Thyroid gland (tissue), 4 donors: ENCODE measurements around the gene ARHGEF1. TPM values are rescaled to one million over a fixed set of nuclear protein-coding genes. Genes with fewer than 3 reads are reported as not detected.

Experiments used
- DNase-seq, 2 donors: peaks; one replicate each; pipeline ENCODE4 v3.0.0-alpha.2; 2019
- H3K27ac ChIP-seq, 3 donors: fragments of 200-600 bp; sonication (generic); 1 replicate in 2 of 3; 2 replicates in 1 of 3; pipeline ENCODE4 v1.5.1; 2016 to 2019; ENCODE audit warnings: mild to moderate bottlenecking in 1 of 3, moderate library complexity in 1 of 3
- H3K27me3 ChIP-seq: fragments of 200-600 bp; sonication (generic); one replicate; pipeline ENCODE4 v1.5.1; 2019
- H3K36me3 ChIP-seq, 2 donors: fragments of 200-600 bp; sonication (generic); one replicate each; pipeline ENCODE4 v1.5.1; 2016 to 2019
- H3K4me1 ChIP-seq, 2 donors: fragments of 200-600 bp; sonication (generic); one replicate each; pipeline ENCODE4 v1.5.1; 2017 to 2019
- H3K4me3 ChIP-seq, 3 donors: fragments of 200-600 bp; sonication (generic); replicated peaks in 1 of 3; 1 replicate in 2 of 3; 2 replicates in 1 of 3; pipeline ENCODE4 v1.5.1; 2016; ENCODE audit warnings: mild to moderate bottlenecking in 1 of 3
- H3K9me3 ChIP-seq: fragments of 200-600 bp; sonication (generic); one replicate; pipeline ENCODE4 v1.5.1; 2017
- POLR2A ChIP-seq, 2 donors: fragments of 450-650 bp; IDR thresholded peaks; one replicate each; pipeline ENCODE4 v1.6.1; 2017; ENCODE audit warnings: antibody characterized with exemption in 2 of 2, mild to moderate bottlenecking in 2 of 2, moderate library complexity in 1 of 2
- WGBS, 2 donors: methylation state at CpG; one replicate each; pipeline ENCODE4 v1.1.5; 2017; 5-methylcytosine and 5-hydroxymethylcytosine counted together
- intact Hi-C: fragments of 100-400 bp; cut with DNase I; formaldehyde crosslinking; loops from one replicate; pipeline ENCODE4 v1.15.1; 2023
- total RNA-seq, 4 donors: library from RNA; depleted of rRNA; stranded (reverse); fragments of >200 nt; gene quantifications; one replicate each; pipeline ENCODE4 v1.2.3, GENCODE V29; 2016
- TF ChIP-seq, protein P1 (sequence below), 6 experiments: fragments of 200-600 bp in 3 of 6; fragments of 450-650 bp in 3 of 6; sonication (generic) in 3 of 6; IDR thresholded peaks; one replicate each; pipeline ENCODE4 v1.5.1; 2016 to 2019; ENCODE audit warnings: antibody characterized with exemption in 6 of 6, mild to moderate bottlenecking in 2 of 6, inconsistent platforms in 1 of 6, moderate library complexity in 1 of 6

Gene ARHGEF1
- total RNA-seq, 4 donors from 2014 or later: 34.5 to 52.6 (median 42.9) TPM

DNA sequence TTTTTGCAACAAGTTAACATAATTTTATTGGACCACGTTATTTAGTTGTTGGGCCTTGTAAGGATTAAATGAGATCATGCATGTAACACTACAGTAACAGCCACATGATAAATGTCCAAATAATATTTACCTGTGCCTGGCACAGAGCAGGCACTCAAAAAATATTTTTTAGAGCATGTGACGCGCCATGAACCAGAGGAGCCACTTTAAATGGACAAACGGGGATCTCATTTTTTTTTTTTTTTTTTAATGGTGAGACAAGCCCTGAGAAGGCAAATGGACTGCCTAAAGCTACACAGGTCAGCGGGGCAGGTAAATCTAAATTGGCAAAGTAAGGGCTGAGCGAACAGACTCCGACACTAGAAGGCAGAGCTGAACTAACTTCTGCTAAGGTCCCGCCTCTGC lies 23.8 kb upstream of the ARHGEF1 start:
- H3K9me3 ChIP-seq: no peaks in the 10 kb centered on the region
- H3K4me1 ChIP-seq: peaks cover 18 to 19% of the 10 kb centered on the region in 2 donors
- H3K36me3 ChIP-seq: peaks cover 18 to 28% of the 10 kb centered on the region in 2 donors
- peak overlapping the region in 2 of 3 donors; percentile 40 to 61 for H3K27ac ChIP-seq
- no peak for TF ChIP-seq POLR2A (IDR thresholded peaks at IDR 0.05)
- TF ChIP-seq, protein P1, sequence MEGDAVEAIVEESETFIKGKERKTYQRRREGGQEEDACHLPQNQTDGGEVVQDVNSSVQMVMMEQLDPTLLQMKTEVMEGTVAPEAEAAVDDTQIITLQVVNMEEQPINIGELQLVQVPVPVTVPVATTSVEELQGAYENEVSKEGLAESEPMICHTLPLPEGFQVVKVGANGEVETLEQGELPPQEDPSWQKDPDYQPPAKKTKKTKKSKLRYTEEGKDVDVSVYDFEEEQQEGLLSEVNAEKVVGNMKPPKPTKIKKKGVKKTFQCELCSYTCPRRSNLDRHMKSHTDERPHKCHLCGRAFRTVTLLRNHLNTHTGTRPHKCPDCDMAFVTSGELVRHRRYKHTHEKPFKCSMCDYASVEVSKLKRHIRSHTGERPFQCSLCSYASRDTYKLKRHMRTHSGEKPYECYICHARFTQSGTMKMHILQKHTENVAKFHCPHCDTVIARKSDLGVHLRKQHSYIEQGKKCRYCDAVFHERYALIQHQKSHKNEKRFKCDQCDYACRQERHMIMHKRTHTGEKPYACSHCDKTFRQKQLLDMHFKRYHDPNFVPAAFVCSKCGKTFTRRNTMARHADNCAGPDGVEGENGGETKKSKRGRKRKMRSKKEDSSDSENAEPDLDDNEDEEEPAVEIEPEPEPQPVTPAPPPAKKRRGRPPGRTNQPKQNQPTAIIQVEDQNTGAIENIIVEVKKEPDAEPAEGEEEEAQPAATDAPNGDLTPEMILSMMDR (IDR thresholded peaks at IDR 0.05): no peak
- intact Hi-C loops: no loop called here
- H3K4me3 ChIP-seq: no peak overlapping the region
- 5% methylated on average over 8 of the region's 8 CpGs for WGBS, 2 donors
- no peaks in the 10 kb centered on the region for H3K27me3 ChIP-seq
- DNase-seq: no peak

GRCh38 chr19:41859618-41860418 lies 23.2 kb upstream of the ARHGEF1 start, which contains the start of gene RPS19:
Gene RPS19, plus strand, starts transcription at chr19:41860255. Its CDS starts 520 bp downstream, at chr19:41860775.
- H3K27ac ChIP-seq: peak within 1 kb of the TSS; percentile 86 to 94 (median 89)
- H3K4me3 ChIP-seq: peak within 1 kb of the TSS; percentile 38 to 97 (median 65)
- no peaks in the 10 kb centered on the region for H3K27me3 ChIP-seq
- intact Hi-C loops: loop anchor here (5.0 kb wide), 1 partner anchor 97 kb away; the partner anchor contains the start of gene RABAC1
- no peaks in the 10 kb centered on the region for H3K9me3 ChIP-seq
- peaks cover 18 to 19% of the 10 kb centered on the region in 2 donors for H3K4me1 ChIP-seq
- TF ChIP-seq, protein P1 (IDR thresholded peaks at IDR 0.05): peak; percentile 40 to 91 (median 68)
- TF ChIP-seq POLR2A (IDR thresholded peaks at IDR 0.05): peak; percentile 18 to 87
- peak; percentile 98 to 99 for DNase-seq
- 0% methylated on average over 34 to 59 of the region's 76 CpGs for WGBS, 2 donors
- H3K36me3 ChIP-seq: peaks cover 25 to 34% of the 10 kb centered on the region in 2 donors

DNA sequence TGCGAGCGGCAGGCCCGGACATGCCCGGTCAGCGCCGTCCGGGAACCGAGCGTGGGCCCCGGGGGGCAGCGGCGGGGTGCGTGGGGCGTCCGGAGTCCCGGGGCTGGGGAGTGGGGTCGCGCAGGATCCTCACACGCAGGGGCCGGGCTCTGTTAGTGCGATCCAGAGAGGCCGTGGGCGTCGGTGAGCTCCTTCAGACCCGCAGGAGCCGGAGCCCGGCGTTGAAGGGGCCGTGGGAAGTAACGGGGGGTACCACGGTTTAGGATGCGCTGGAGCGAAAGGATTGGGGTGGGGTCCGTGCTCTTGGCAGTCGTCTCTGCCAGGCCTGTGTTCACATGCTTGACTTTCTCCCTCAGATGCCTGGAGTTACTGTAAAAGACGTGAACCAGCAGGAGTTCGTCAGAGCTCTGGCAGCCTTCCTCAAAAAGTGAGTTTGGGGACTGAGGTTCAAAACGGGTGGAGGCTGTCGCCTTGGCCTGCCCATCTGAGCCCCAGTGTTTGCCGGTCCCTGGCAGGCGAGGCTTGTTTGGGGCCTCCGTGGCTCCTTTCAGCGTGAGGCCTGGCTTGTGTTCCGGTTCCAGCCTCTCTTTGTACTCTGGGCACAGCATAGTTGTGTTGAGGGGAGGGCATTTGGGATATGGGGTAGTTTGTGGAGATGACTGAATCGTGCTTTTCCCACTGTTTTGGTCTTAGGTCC lies 22.4 kb upstream of the ARHGEF1 start:
- Histone ChIP-seq H3K36me3 (peaks cover 32 to 41% of the 10 kb centered on the region in 2 donors), H3K4me1 (peaks cover 18 to 19% of the 10 kb centered on the region in 2 donors), H3K27ac (peak overlapping the region; percentile 86 to 94 (median 89)), H3K27me3 (no peaks in the 10 kb centered on the region), H3K4me3 (peak overlapping the region; percentile 38 to 97 (median 65)), H3K9me3 (no peaks in the 10 kb centered on the region)
- DNase-seq: peak in 1 of 2 donors; percentile 14
- intact Hi-C loops: loop anchor here (5.0 kb wide), 1 partner anchor 97 kb away; the partner anchor contains the start of gene RABAC1
- TF ChIP-seq, protein P1 (IDR thresholded peaks at IDR 0.05): no peak
- TF ChIP-seq POLR2A (IDR thresholded peaks at IDR 0.05): no peak
- WGBS, 2 donors: 0 to 7% methylated on average over 9 to 33 of the region's 45 CpGs

GRCh38 chr19:41861116-41861768 lies 21.7 kb upstream of the ARHGEF1 start:
- peaks cover 32 to 45% of the 10 kb centered on the region in 2 donors for H3K36me3 ChIP-seq
- TF ChIP-seq POLR2A (IDR thresholded peaks at IDR 0.05): no peak
- TF ChIP-seq, protein P1 (IDR thresholded peaks at IDR 0.05): no peak
- peaks cover 18 to 19% of the 10 kb centered on the region in 2 donors for H3K4me1 ChIP-seq
- WGBS, 2 donors: 40 to 41% methylated on average over 7 to 9 of the region's 9 CpGs
- no peak for DNase-seq
- H3K27ac ChIP-seq: peak overlapping the region in 1 of 3 donors; percentile 86
- no peaks in the 10 kb centered on the region for H3K9me3 ChIP-seq
- intact Hi-C loops: loop anchor here (5.0 kb wide), 1 partner anchor 96 kb away; the partner anchor contains the start of gene RABAC1
- H3K27me3 ChIP-seq: no peaks in the 10 kb centered on the region
- peak overlapping the region in 1 of 3 donors; percentile 97 for H3K4me3 ChIP-seq
